HCT116 (cell line): ENCODE measurements around the gene IPCEF1.

ENCODE experiments used
- EZH2phosphoT487 ChIP-seq: fragments of 200-600 bp; IDR thresholded peaks from 2 replicates; pipeline ENCODE4 v1.6.1; 2018; ENCODE audit warnings: antibody characterized with exemption, borderline replicate concordance
- FOSL1 ChIP-seq: IDR thresholded peaks from 2 replicates; pipeline ENCODE4 v1.6.1; 2012; ENCODE audit warnings: low read depth
- RAD21 ChIP-seq: IDR thresholded peaks from 2 replicates; pipeline ENCODE4 v1.6.1; 2012; ENCODE audit warnings: low read depth, mild to moderate bottlenecking
- YY1 ChIP-seq: IDR thresholded peaks from 2 replicates; pipeline ENCODE4 v1.6.1; 2011; ENCODE audit warnings: low read length, low read depth, moderate library complexity, mild to moderate bottlenecking; ENCODE audit not compliant: insufficient replicate concordance; ENCODE audit errors: extremely low read depth
- TF ChIP-seq, protein P1 (sequence below), 3 experiments: fragments of 200-600 bp in 1 of 3; sonication (generic) in 1 of 3; IDR thresholded peaks in 2 of 3; conservative IDR thresholded peaks in 1 of 3; 2 replicates each; pipeline ENCODE4 v1.5.1; 2012 to 2017; ENCODE audit warnings: low read depth in 2 of 3, low read length in 2 of 3, antibody characterized with exemption in 1 of 3, borderline replicate concordance in 1 of 3, control low read depth in 1 of 3, mild to moderate bottlenecking in 1 of 3, mixed read lengths in 1 of 3, mixed run types in 1 of 3, moderate library complexity in 1 of 3; ENCODE audit not compliant: insufficient read depth in 1 of 3

DNA sequence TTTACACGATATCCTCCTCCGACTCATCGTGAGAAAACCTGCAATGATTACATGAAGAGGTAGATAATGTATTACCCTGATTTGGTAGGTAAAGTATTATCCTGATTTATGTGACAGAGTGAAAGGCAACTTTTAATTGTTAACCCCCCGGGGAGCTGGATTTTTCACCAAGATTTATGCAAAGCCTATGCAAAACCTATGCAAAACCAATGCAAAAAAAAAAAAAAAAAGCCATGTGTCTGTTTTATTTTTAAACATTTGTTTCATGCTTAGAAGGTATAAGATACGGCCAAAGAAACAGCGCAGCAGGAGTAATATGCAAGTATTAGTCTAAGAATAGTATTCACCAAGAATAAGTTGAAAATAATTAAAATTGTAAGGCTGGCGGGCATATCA is 109.9 kb downstream of the IPCEF1 start:
- TF ChIP-seq, protein P1, sequence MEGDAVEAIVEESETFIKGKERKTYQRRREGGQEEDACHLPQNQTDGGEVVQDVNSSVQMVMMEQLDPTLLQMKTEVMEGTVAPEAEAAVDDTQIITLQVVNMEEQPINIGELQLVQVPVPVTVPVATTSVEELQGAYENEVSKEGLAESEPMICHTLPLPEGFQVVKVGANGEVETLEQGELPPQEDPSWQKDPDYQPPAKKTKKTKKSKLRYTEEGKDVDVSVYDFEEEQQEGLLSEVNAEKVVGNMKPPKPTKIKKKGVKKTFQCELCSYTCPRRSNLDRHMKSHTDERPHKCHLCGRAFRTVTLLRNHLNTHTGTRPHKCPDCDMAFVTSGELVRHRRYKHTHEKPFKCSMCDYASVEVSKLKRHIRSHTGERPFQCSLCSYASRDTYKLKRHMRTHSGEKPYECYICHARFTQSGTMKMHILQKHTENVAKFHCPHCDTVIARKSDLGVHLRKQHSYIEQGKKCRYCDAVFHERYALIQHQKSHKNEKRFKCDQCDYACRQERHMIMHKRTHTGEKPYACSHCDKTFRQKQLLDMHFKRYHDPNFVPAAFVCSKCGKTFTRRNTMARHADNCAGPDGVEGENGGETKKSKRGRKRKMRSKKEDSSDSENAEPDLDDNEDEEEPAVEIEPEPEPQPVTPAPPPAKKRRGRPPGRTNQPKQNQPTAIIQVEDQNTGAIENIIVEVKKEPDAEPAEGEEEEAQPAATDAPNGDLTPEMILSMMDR (IDR thresholded peaks at IDR 0.05 in 2 of 3, conservative IDR thresholded peaks at IDR 0.05 in 1 of 3; ENCODE audit: borderline replicate concordance in 1 of 3, insufficient read depth in 1 of 3, low read depth in 2 of 3, low read length in 2 of 3) = no peak
- TF ChIP-seq YY1 (no peak), RAD21 (no peak), EZH2phosphoT487 (no peak), FOSL1 (no peak)
